ENCODE measurements around the gene ZDHHC14. TPM values are rescaled to one million over a fixed set of nuclear protein-coding genes. Genes with fewer than 3 reads are reported as not detected.

Gene ZDHHC14
- total RNA-seq, 4 donors from 2014 or later: 7.3 to 14.4 (median 8.1) TPM

- peaks cover 0 to 47% of the 10 kb centered on the region in 2 donors for H3K36me3 ChIP-seq
- no peak for ATAC-seq
- 100% methylated on average over 5 of the region's 7 CpGs; no CpG with 5 or more reads in 1 of the 2 donors for WGBS, 2 donors (ENCODE audit: low coverage in 1 of 2)
Measured at GRCh38 chr6:157656437-157656997, 275.5 kb downstream of the ZDHHC14 start.

GRCh38 chr6:157657754-157658153 lies 276.8 kb downstream of the ZDHHC14 start:
- H3K27me3 ChIP-seq: no peaks in the 10 kb centered on the region
- H3K4me3 ChIP-seq: no peak overlapping the region
- H3K27ac ChIP-seq: no peak overlapping the region
- no peaks in the 10 kb centered on the region for H3K4me1 ChIP-seq
- 96 to 98% methylated on average over 4 to 5 of the region's 5 CpGs for WGBS, 2 donors (ENCODE audit: low coverage in 1 of 2)
- H3K9me3 ChIP-seq: no peaks in the 10 kb centered on the region
- TF ChIP-seq EP300 (IDR thresholded peaks at IDR 0.05) (no peak), CTCF (IDR thresholded peaks at IDR 0.05) (no peak), POLR2AphosphoS5 (IDR thresholded peaks at IDR 0.05) (no peak), POLR2A (IDR thresholded peaks at IDR 0.05) (no peak)
- peaks cover 0 to 47% of the 10 kb centered on the region in 2 donors for H3K36me3 ChIP-seq
- no peak for ATAC-seq

More at GRCh38 chr6:157656437-157656997, 275.5 kb downstream of the ZDHHC14 start:
- H3K4me1 ChIP-seq: no peaks in the 10 kb centered on the region
- no peaks in the 10 kb centered on the region for H3K9me3 ChIP-seq
- no peak overlapping the region for H3K27ac ChIP-seq
- H3K4me3 ChIP-seq: no peak overlapping the region
- no peak for TF ChIP-seq CTCF (IDR thresholded peaks at IDR 0.05)
- no peak for TF ChIP-seq EP300 (IDR thresholded peaks at IDR 0.05)
- TF ChIP-seq POLR2A (IDR thresholded peaks at IDR 0.05): no peak
- TF ChIP-seq POLR2AphosphoS5 (IDR thresholded peaks at IDR 0.05): no peak
- no peaks in the 10 kb centered on the region for H3K27me3 ChIP-seq

- Histone ChIP-seq H3K27ac (no peak overlapping the region), H3K9me3 (no peaks in the 10 kb centered on the region), H3K4me3 (no peak overlapping the region), H3K27me3 (no peaks in the 10 kb centered on the region), H3K36me3 (peaks cover 0 to 47% of the 10 kb centered on the region in 2 donors), H3K4me1 (no peaks in the 10 kb centered on the region)
- no peak for ATAC-seq
- TF ChIP-seq POLR2AphosphoS5 (IDR thresholded peaks at IDR 0.05) (no peak), POLR2A (IDR thresholded peaks at IDR 0.05) (no peak), EP300 (IDR thresholded peaks at IDR 0.05) (no peak), CTCF (IDR thresholded peaks at IDR 0.05) (no peak)
- 75 to 81% methylated on average over 2 to 4 of the region's 4 CpGs for WGBS, 2 donors (ENCODE audit: low coverage in 1 of 2)
Measured at GRCh38 chr6:157658301-157658700, 277.3 kb downstream of the ZDHHC14 start.

GRCh38 chr6:157659536-157660271 lies 278.7 kb downstream of the ZDHHC14 start:
- no peaks in the 10 kb centered on the region for H3K9me3 ChIP-seq
- H3K4me3 ChIP-seq: no peak overlapping the region
- no peaks in the 10 kb centered on the region for H3K4me1 ChIP-seq
- ATAC-seq: no peak
- TF ChIP-seq CTCF (IDR thresholded peaks at IDR 0.05) (no peak), POLR2A (IDR thresholded peaks at IDR 0.05) (no peak), EP300 (IDR thresholded peaks at IDR 0.05) (no peak), POLR2AphosphoS5 (IDR thresholded peaks at IDR 0.05) (no peak)
- no peak overlapping the region for H3K27ac ChIP-seq
- peaks cover 0 to 37% of the 10 kb centered on the region in 2 donors for H3K36me3 ChIP-seq
- no peaks in the 10 kb centered on the region for H3K27me3 ChIP-seq
- WGBS, 2 donors (ENCODE audit: low coverage in 1 of 2): 72 to 96% methylated on average over 4 to 19 of the region's 19 CpGs

GRCh38 chr6:157660414-157660813 lies 279.4 kb downstream of the ZDHHC14 start:
- WGBS, 2 donors (ENCODE audit: low coverage in 1 of 2): 89 to 92% methylated on average over 2 to 3 of the region's 5 CpGs
- H3K27me3 ChIP-seq: no peaks in the 10 kb centered on the region
- H3K4me1 ChIP-seq: no peaks in the 10 kb centered on the region
- ATAC-seq: no peak
- no peak for TF ChIP-seq POLR2AphosphoS5 (IDR thresholded peaks at IDR 0.05)
- no peak overlapping the region for H3K4me3 ChIP-seq
- no peak overlapping the region for H3K27ac ChIP-seq
- H3K36me3 ChIP-seq: peaks cover 0 to 30% of the 10 kb centered on the region in 2 donors
- no peaks in the 10 kb centered on the region for H3K9me3 ChIP-seq
